Measurements from ENCODE around the gene C1orf35. TPM values are rescaled to one million over a fixed set of nuclear protein-coding genes. Genes with fewer than 3 reads are reported as not detected.

Gene C1orf35
- total RNA-seq, 1 donor from 2014 or later, result 12.4 TPM

DNA sequence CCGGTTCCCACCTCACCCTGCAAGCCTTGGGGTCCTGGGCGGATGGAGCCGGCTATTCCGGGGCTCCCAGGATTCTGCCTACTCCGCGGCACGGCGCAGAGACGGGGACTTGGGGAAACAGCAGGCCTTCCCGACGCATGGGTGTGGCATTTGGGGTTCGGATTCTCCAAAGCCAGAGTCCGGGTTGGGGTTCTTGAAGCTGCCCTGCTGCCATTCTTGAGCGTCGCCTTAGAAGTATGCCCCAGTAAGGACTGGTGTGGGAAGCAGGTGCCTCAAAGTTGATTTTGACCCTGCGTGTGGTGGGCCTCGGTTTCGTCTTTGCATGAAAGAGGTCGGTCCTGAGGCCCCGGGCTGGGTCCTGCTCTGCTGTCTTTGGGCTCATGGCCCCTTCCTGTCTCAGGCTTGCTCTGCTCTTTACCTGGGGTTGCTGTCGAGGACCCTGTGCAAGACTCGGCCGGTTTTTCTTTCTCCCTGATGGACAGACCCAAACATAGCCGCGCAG, 37.6 kb upstream of the C1orf35 start:
- intact Hi-C loops (cut with DNase I), result no loop called here

DNA sequence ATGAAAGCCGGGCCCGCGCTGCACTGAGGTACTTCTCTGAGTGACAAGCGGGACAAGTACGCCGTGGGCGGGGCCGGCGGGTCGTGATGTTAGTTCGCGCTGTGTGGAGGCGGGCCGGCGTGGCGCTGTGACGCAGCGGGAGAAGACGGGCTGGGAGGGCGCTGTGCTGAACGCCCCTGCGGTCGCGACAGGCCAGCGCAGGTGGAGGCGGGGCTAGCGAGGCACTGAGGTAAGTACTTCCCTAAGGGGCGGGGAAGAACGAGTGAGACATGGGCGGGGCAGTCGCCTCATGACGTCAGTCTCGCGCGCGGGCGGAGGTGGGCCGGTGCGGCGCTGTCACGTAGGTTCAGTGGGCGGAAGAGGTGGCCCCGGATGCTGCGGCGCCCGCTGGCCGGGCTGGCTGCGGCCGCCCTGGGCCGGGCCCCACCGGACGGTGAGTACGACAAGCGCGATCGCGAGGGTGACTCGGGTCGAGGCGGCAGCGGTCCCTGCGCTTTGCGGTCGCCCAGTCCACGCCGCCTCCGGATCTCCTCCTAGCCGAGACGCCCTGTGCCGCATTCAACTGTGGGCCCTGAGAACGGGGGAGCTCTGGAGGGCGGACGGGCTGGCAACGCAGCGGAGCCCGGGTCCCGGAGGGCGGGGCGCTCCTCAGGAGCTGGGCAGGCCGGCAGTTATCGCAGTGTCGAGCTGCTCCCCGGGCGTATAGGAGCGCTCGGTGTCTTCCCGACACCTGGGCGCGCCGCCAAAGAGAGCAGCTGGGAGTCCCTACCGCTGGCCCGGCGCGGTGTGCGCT, 37.0 kb upstream of the C1orf35 start, which contains the start of gene GUK1:
Gene GUK1, plus strand, starts transcription at position 349 of the 793 bp plus-strand sequence. Its CDS starts 24 bp downstream, at position 373.
- H3K4me3 ChIP-seq, result peak within 1 kb of the TSS; percentile 77
- peaks cover 43% of the 10 kb centered on the region for H3K4me1 ChIP-seq
- TF ChIP-seq, protein P1, sequence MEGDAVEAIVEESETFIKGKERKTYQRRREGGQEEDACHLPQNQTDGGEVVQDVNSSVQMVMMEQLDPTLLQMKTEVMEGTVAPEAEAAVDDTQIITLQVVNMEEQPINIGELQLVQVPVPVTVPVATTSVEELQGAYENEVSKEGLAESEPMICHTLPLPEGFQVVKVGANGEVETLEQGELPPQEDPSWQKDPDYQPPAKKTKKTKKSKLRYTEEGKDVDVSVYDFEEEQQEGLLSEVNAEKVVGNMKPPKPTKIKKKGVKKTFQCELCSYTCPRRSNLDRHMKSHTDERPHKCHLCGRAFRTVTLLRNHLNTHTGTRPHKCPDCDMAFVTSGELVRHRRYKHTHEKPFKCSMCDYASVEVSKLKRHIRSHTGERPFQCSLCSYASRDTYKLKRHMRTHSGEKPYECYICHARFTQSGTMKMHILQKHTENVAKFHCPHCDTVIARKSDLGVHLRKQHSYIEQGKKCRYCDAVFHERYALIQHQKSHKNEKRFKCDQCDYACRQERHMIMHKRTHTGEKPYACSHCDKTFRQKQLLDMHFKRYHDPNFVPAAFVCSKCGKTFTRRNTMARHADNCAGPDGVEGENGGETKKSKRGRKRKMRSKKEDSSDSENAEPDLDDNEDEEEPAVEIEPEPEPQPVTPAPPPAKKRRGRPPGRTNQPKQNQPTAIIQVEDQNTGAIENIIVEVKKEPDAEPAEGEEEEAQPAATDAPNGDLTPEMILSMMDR (IDR thresholded peaks at IDR 0.05), result peak; percentile 54
- peaks cover 11% of the 10 kb centered on the region for H3K36me3 ChIP-seq
- peak; percentile 96 for ATAC-seq
- intact Hi-C loops (cut with DNase I), result no loop called here
- peak; percentile 100 for DNase-seq
- H3K27ac ChIP-seq, result peak within 1 kb of the TSS; percentile 99
- no peaks in the 10 kb centered on the region for H3K9me3 ChIP-seq
- H3K27me3 ChIP-seq (ENCODE audit: low read depth), result no peaks in the 10 kb centered on the region

More for the DNA sequence above, 37.6 kb upstream of the C1orf35 start:
- Histone ChIP-seq H3K9me3 (no peaks in the 10 kb centered on the region), H3K27me3 (ENCODE audit: low read depth) (no peaks in the 10 kb centered on the region), H3K4me3 (peak overlapping the region; percentile 77), H3K36me3 (peaks cover 18% of the 10 kb centered on the region), H3K27ac (peak overlapping the region; percentile 99), H3K4me1 (peaks cover 48% of the 10 kb centered on the region)
- DNase-seq (no peak), ATAC-seq (no peak)
- TF ChIP-seq, protein P1 (IDR thresholded peaks at IDR 0.05), result no peak

DNA sequence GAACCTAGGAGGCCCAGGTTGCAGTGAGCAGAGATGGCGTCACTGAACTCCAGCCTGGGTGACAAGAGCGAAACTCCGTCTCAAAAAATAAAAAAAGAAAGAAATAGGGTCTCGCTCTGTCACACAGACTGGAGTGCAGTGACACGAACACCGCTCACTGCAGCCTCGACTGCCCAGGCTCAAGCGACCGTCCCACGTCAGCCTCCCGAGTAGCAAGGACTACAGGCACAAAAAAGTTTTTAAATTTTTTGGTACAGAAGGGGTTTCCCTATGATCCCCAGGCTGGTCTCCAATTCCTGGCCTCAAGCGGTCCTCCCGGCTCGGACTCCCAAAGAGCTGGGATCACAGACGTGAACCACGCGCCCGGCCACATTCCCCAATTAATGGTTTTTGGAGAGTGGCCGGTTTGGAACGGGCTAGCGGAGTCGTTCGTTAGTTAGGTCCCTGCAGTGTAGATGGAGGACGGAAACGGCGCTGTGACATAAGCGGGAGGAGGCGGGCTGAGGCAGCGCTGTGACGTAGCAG, 36.3 kb upstream of the C1orf35 start:
- peaks cover 37% of the 10 kb centered on the region for H3K4me1 ChIP-seq
- intact Hi-C loops (cut with DNase I), result no loop called here
- DNase-seq, result no peak
- TF ChIP-seq, protein P1 (IDR thresholded peaks at IDR 0.05), result no peak
- no peak for ATAC-seq
- H3K36me3 ChIP-seq, result peaks cover 11% of the 10 kb centered on the region
- H3K4me3 ChIP-seq, result peak overlapping the region; percentile 77
- H3K27me3 ChIP-seq (ENCODE audit: low read depth), result no peaks in the 10 kb centered on the region
- peak overlapping the region; percentile 99 for H3K27ac ChIP-seq
- H3K9me3 ChIP-seq, result no peaks in the 10 kb centered on the region

DNA sequence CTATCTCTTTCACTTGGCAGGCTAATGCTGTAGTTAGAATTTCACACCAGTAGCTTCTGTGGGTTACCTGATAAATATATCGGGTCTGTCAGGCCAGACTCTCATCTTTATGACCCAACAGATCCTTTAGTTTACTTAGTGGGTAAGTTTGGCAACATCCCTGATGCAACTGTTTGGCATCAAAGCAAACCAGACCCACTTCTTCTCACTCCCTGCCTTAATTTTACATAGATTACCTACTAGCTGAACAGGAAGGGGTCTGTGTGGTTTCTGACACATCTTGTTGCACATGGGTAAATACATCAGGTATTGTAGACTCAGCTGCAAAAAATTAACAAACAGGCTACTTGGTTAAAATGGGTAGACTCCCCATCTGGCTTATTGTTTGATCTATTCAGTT, 33.8 kb upstream of the C1orf35 start:
- no peak overlapping the region for H3K4me3 ChIP-seq
- H3K4me1 ChIP-seq, result peaks cover 11% of the 10 kb centered on the region
- no peak overlapping the region for H3K27ac ChIP-seq
- H3K9me3 ChIP-seq, result no peaks in the 10 kb centered on the region
- intact Hi-C loops (cut with DNase I), result no loop called here
- no peaks in the 10 kb centered on the region for H3K27me3 ChIP-seq (ENCODE audit: low read depth)
- H3K36me3 ChIP-seq, result peaks cover 7% of the 10 kb centered on the region
- TF ChIP-seq, protein P1 (IDR thresholded peaks at IDR 0.05), result no peak
- ATAC-seq, result no peak
- no peak for DNase-seq

DNA sequence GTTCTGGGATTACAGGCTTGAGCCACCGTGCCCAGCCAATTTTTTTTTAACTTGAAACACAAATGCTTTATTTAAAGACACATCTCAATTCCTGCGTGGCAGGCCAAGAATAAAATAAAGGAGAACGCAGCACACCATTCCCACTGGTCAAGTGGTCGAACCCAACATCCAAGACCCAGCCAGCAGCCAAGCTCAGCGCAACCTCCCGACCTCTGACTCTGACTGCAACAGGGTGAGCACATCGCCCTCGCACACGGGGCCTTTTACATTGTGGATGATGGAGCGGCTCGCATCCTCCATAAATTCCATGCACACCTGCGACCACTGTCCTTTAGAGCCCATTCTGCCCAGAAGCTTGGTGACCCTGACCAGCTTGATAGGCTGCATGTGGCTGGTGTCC, 31.5 kb upstream of the C1orf35 start:
- Histone ChIP-seq H3K4me1 (no peaks in the 10 kb centered on the region), H3K27ac (no peak overlapping the region), H3K27me3 (ENCODE audit: low read depth) (no peaks in the 10 kb centered on the region), H3K4me3 (no peak overlapping the region), H3K9me3 (no peaks in the 10 kb centered on the region), H3K36me3 (no peaks in the 10 kb centered on the region)
- TF ChIP-seq, protein P1 (IDR thresholded peaks at IDR 0.05), result no peak
- no peak for DNase-seq
- no peak for ATAC-seq
- intact Hi-C loops (cut with DNase I), result no loop called here
